Spinal cord (tissue), 10 donors: ENCODE data around the gene PODXL2. TPM values are rescaled to one million over a fixed set of nuclear protein-coding genes. Genes with fewer than 3 reads are reported as not detected.
"Not testable (repeated sequence)": the region's sequence is repeated elsewhere in the genome, so short reads cannot be mapped to it uniquely, and the experiment has no call there.

Source experiments
- DNase-seq, 6 donors: peaks; one replicate each; pipeline versions ENCODE4 v3.0.0 to v3.0.0-alpha.2; 2013 to 2015; ENCODE audit warnings: low spot score in 6 of 6, low read depth in 4 of 6
- H3K27ac ChIP-seq: one replicate; pipeline ENCODE4 v1.5.1; 2013; ENCODE audit warnings: low read depth, low read length, control low read depth
- H3K27me3 ChIP-seq: one replicate; pipeline ENCODE4 v1.6.1; 2013; ENCODE audit warnings: low read length; ENCODE audit not compliant: control insufficient read depth, insufficient read depth
- H3K36me3 ChIP-seq: one replicate; pipeline ENCODE4 v1.6.1; 2013; ENCODE audit warnings: low read length; ENCODE audit not compliant: control insufficient read depth, insufficient read depth
- H3K4me1 ChIP-seq: one replicate; pipeline ENCODE4 v1.6.1; 2013; ENCODE audit warnings: low read length; ENCODE audit not compliant: control insufficient read depth, insufficient read depth
- H3K4me3 ChIP-seq: one replicate; pipeline ENCODE4 v1.5.1; 2013; ENCODE audit warnings: low read depth, low read length, control low read depth
- H3K9me3 ChIP-seq: one replicate; pipeline ENCODE4 v1.6.1; 2013; ENCODE audit warnings: low read length; ENCODE audit not compliant: control insufficient read depth, insufficient read depth
- WGBS: methylation state at CpG from one replicate; pipeline ENCODE4 v1.1.5; 2013; ENCODE audit warnings: missing lambda C conversion rate; ENCODE audit not compliant: insufficient coverage; 5-methylcytosine and 5-hydroxymethylcytosine counted together
- polyA plus RNA-seq, 2 donors: library from polyadenylated mRNA; unstranded; fragments of 120-200 nt; gene quantifications; one replicate each; pipeline ENCODE4 v1.2.1, GENCODE V29; 2013; ENCODE audit not compliant: insufficient read length in 2 of 2
- total RNA-seq, 2 donors: library from RNA; depleted of rRNA in 1 of 2; stranded (reverse); fragments of 120-200 nt in 1 of 2; fragments of >200 nt in 1 of 2; gene quantifications; one replicate each; pipeline versions ENCODE4 v1.2.3 to v1.2.4, GENCODE V29; 2013 to 2014
- donor health status: healthy.

The PODXL2 gene
- total and polyA plus RNA-seq, 4 donors, result 73.4 to 234 (median 162) TPM

DNA sequence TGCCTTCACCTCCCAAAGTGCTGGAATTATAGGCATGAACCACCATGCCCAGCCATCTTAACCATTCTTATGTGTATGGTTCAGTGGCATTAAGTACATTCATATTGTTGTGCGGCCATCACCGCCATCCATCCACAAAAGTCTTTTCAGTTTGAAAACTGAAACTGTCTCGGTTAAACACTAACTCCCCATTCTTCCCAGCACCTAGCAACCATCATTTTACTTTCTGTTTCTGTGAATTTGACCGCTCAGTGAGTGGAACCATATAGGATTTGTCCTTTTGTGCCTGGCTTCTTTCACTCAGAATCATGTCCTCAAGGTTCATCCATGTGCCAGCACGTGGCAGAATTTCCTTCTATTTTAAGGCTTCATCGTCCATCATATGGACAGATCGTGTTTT, 24.9 kb upstream of the PODXL2 start:
- 62% methylated on average over 5 of the region's 7 CpGs for WGBS
- peaks cover 4% of the 10 kb centered on the region for H3K4me1 ChIP-seq
- peaks cover 45% of the 10 kb centered on the region for H3K36me3 ChIP-seq
- H3K4me3 ChIP-seq, result no peak overlapping the region
- DNase-seq, result no peak
- H3K9me3 ChIP-seq, result no peaks in the 10 kb centered on the region
- no peaks in the 10 kb centered on the region for H3K27me3 ChIP-seq
- no peak overlapping the region for H3K27ac ChIP-seq

DNA sequence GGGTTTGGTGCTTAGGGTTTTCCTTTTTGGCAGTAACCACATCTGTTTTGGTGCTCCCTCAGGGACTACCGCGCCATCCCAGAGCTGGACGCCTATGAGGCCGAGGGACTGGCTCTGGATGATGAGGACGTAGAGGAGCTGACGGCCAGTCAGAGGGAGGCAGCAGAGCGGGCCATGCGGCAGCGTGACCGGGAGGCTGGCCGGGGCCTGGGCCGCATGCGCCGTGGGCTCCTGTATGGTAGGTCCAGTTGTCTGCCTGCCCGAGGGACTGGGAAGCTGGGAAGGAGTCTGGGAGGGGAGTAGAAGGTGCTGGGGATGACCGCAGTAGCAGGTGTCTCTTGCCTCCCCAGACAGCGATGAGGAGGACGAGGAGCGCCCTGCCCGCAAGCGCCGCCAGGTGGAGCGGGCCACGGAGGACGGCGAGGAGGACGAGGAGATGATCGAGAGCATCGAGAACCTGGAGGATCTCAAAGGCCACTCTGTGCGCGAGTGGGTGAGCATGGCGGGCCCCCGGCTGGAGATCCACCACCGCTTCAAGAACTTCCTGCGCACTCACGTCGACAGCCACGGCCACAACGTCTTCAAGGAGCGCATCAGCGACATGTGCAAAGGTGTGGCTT, 24.3 kb upstream of the PODXL2 start:
- H3K4me3 ChIP-seq, result no peak overlapping the region
- peaks cover 48% of the 10 kb centered on the region for H3K36me3 ChIP-seq
- no peak for DNase-seq
- WGBS, result 95% methylated on average over 41 of the region's 41 CpGs
- no peaks in the 10 kb centered on the region for H3K27me3 ChIP-seq
- H3K27ac ChIP-seq, result no peak overlapping the region
- no peaks in the 10 kb centered on the region for H3K4me1 ChIP-seq
- H3K9me3 ChIP-seq, result no peaks in the 10 kb centered on the region

DNA sequence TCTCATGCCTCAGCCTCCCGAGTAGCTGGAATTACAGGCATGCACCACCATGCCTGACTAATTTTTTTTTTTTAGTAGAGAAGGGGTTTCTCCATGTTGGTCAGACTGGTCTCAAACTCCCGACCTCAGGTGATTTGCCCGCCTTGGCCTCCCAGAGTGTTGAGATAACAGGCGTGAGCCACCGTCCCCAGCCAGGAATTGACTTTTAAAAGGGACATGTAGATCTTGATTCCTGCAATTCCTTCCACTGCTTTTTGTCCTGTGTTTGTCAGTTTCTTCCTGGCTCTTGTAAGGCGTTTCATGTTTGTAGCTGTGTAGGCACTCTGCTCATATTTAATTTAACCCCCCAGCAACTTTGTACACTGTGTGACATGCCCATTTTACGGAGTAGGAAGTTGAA, 23.4 kb upstream of the PODXL2 start:
- H3K4me3 ChIP-seq, H3K9me3 ChIP-seq, DNase-seq, H3K27me3 ChIP-seq, H3K27ac ChIP-seq, H3K4me1 ChIP-seq: not testable (repeated sequence)
- peaks cover 51% of the 10 kb centered on the region for H3K36me3 ChIP-seq
- 92% methylated on average over 5 of the region's 7 CpGs for WGBS

DNA sequence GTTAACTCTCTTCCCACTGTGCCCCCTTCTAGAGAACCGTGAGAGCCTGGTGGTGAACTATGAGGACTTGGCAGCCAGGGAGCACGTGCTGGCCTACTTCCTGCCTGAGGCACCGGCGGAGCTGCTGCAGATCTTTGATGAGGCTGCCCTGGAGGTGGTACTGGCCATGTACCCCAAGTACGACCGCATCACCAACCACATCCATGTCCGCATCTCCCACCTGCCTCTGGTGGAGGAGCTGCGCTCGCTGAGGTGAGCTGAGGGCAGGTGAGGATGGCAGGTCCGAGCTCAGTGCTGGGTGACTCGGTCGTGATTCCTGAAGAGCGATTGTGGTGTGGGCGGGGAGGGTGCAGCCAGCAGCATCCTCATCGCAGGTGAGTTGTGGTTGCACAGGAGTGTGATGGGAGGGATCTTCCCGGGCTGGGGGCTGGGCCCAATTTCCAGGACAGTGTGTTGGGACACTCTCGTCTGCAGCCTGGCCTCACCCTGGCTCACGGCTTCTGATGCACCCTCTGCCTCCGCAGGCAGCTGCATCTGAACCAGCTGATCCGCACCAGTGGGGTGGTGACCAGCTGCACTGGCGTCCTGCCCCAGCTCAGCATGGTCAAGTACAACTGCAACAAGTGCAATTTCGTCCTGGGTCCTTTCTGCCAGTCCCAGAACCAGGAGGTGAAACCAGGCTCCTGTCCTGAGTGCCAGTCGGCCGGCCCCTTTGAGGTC, 22.7 kb upstream of the PODXL2 start:
- peaks cover 52% of the 10 kb centered on the region for H3K36me3 ChIP-seq
- H3K4me1 ChIP-seq, result no peaks in the 10 kb centered on the region
- H3K27ac ChIP-seq, result no peak overlapping the region
- H3K27me3 ChIP-seq, result no peaks in the 10 kb centered on the region
- no peak overlapping the region for H3K4me3 ChIP-seq
- no peak for DNase-seq
- no peaks in the 10 kb centered on the region for H3K9me3 ChIP-seq
- 96% methylated on average over 20 of the region's 24 CpGs for WGBS

DNA sequence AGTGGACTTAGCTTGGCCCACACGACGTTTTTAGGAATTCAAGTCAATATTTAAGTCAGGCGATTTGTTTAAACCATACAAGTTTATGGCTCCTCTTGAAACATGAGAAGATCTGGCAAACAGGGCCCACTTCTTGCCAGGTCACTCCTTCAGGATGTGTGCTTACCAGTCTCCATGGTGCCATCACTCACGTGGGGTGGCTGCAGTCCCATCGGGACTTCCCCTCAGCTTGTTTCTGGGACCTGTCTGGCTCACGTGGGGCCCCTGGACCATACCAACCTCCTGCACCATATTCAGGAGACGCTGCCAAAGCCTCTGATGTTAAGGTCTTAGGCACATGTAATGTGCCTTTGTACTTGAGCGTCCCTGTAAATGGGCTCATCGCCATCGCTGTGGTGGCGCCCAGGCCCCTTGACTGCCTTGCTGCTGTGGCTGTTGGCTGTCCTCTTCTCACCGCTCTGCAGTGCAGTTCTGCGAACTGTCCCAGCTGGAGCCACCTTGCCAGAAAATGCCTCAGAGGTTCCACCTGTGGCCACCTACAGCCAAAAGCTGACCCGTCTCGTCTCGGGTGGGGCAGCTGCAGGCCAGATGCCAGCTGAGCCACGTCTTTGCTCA, 21.9 kb upstream of the PODXL2 start:
- Histone ChIP-seq H3K27me3 (no peaks in the 10 kb centered on the region), H3K4me1 (no peaks in the 10 kb centered on the region), H3K9me3 (no peaks in the 10 kb centered on the region), H3K27ac (no peak overlapping the region), H3K4me3 (no peak overlapping the region), H3K36me3 (peaks cover 53% of the 10 kb centered on the region)
- 96% methylated on average over 15 of the region's 17 CpGs for WGBS
- no peak for DNase-seq

DNA sequence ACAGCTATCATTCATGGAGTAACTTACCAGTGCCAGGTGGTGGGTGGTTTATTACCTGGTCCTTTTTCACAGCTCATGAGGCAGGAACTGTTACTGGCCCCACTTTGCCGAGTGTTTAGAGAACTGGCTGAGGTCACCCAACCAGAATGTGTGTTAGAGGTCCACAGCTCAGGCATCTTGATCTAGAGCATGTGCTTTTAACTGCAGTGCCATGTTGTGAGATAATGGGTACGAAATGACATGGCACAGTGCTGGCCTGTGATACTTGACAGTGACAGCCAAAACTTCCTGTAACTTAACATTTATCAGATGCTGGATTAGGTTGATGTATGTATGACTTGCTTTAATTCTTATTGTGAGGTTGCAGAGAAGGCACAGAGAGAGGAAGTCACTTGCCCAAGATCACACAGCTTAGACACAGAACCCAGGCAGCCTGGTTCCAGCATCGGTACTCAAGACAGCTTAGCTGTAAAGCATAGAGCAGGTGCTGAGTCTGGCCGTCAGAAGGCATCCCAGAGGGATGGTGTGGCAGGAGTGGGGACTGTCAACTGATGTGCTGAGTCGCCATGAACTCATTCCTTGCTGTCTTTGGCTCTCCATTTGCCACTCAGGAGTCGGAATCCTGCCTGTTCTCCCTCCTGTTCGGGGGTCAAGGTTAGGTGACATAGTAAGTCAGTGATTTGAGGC, 21.2 kb upstream of the PODXL2 start:
- peaks cover 53% of the 10 kb centered on the region for H3K36me3 ChIP-seq
- H3K4me3 ChIP-seq, result no peak overlapping the region
- H3K27me3 ChIP-seq, result no peaks in the 10 kb centered on the region
- no peaks in the 10 kb centered on the region for H3K9me3 ChIP-seq
- H3K27ac ChIP-seq, result no peak overlapping the region
- 88% methylated on average over 6 of the region's 7 CpGs for WGBS
- DNase-seq, result no peak
- H3K4me1 ChIP-seq, result no peaks in the 10 kb centered on the region

DNA sequence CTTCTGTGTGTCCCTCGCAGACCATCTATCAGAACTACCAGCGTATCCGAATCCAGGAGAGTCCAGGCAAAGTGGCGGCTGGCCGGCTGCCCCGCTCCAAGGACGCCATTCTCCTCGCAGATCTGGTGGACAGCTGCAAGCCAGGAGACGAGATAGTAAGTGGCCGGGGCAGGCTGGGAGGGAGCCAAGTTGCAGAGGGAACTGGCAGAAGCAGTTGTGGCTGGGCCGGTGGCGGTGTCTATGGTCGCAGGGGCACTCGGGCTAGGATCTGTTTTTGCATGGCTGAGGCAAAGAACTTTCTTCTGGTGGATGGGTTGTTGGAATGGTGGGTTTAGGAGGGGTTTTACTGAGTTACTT, 20.6 kb upstream of the PODXL2 start:
- 88% methylated on average over 14 of the region's 14 CpGs for WGBS
- DNase-seq, result no peak
- Histone ChIP-seq H3K9me3 (no peaks in the 10 kb centered on the region), H3K27me3 (no peaks in the 10 kb centered on the region), H3K4me3 (no peak overlapping the region), H3K27ac (no peak overlapping the region), H3K36me3 (peaks cover 53% of the 10 kb centered on the region), H3K4me1 (peaks cover 5% of the 10 kb centered on the region)

DNA sequence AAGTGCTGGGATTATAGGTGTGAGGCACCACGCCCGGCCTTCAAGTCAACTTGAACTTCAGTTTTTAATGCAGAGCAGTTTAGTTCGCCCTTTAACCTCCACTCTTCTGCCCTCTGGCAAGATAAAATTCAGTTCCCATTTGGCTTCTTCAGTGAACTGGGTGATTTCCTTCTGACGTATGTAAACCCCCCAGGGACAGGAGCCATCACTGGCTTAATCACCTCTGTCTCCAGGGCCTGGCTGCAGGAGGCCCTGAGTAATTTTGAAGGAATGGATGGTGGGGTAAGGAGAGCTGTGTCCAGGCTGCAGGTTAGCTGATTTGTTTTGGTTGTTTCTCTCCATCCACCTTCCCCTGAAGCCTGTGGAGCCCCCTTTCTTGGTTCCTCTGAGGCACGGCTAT, 18.9 kb upstream of the PODXL2 start:
- no peak for DNase-seq
- Histone ChIP-seq H3K4me1 (peaks cover 7% of the 10 kb centered on the region), H3K4me3 (no peak overlapping the region), H3K9me3 (no peaks in the 10 kb centered on the region), H3K27me3 (no peaks in the 10 kb centered on the region), H3K36me3 (peaks cover 46% of the 10 kb centered on the region), H3K27ac (no peak overlapping the region)
- WGBS, result 81% methylated on average over 3 of the region's 5 CpGs

DNA sequence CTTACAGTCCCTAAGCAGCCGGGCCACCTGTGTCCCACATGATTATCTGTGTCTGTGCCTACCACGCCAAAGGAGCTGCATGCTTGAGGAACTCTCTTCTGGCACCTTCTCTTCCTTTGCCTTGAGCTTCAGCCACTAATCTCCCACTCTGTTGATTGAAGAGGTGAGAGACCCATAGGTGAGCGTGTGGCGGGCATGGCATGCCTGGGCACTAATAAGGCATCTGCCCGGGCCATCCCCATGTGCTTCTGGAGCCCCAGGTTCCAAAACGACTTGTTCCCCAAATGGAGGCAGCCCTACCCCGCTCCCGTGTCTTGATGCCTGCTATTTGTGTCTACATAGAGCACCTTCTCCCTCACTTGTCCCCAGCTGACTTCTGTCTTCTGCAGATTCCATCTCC, 17.7 kb upstream of the PODXL2 start:
- Histone ChIP-seq H3K4me3 (no peak overlapping the region), H3K36me3 (peaks cover 44% of the 10 kb centered on the region), H3K4me1 (peaks cover 7% of the 10 kb centered on the region), H3K27ac (no peak overlapping the region), H3K27me3 (no peaks in the 10 kb centered on the region), H3K9me3 (no peaks in the 10 kb centered on the region)
- WGBS, result 96% methylated on average over 8 of the region's 8 CpGs
- DNase-seq, result no peak
